Measurements from ENCODE around the gene C4orf50.

Gene C4orf50

GRCh38 chr4:5958199-5958735 is 60.0 kb downstream of the C4orf50 start:
- H3K9me3 ChIP-seq (ENCODE audit: severe bottlenecking) = no peaks in the 10 kb centered on the region
- no peak overlapping the region for H3K27ac ChIP-seq (ENCODE audit: poor library complexity, severe bottlenecking)
- H3K4me3 ChIP-seq (ENCODE audit: severe bottlenecking) = no peak overlapping the region
- no peak for TF ChIP-seq CTCF (IDR thresholded peaks at IDR 0.05; ENCODE audit: poor library complexity, severe bottlenecking)
- H3K27me3 ChIP-seq (ENCODE audit: insufficient read depth, poor library complexity, severe bottlenecking) = peaks cover 45% of the 10 kb centered on the region
- H3K36me3 ChIP-seq (ENCODE audit: low read depth) = no peaks in the 10 kb centered on the region
- DNase-seq (ENCODE audit: low spot score) (no peak), ATAC-seq (ENCODE audit: low read depth) (no peak)
- no peaks in the 10 kb centered on the region for H3K4me1 ChIP-seq (ENCODE audit: insufficient read depth, poor library complexity, severe bottlenecking)

GRCh38 chr4:5957076-5957475 is 61.2 kb downstream of the C4orf50 start:
- no peak for TF ChIP-seq CTCF (IDR thresholded peaks at IDR 0.05; ENCODE audit: poor library complexity, severe bottlenecking)
- no peaks in the 10 kb centered on the region for H3K4me1 ChIP-seq (ENCODE audit: insufficient read depth, poor library complexity, severe bottlenecking)
- DNase-seq (ENCODE audit: low spot score) (no peak), ATAC-seq (ENCODE audit: low read depth) (no peak)
- H3K4me3 ChIP-seq (ENCODE audit: severe bottlenecking) = no peak overlapping the region
- H3K27ac ChIP-seq (ENCODE audit: poor library complexity, severe bottlenecking) = no peak overlapping the region
- H3K36me3 ChIP-seq (ENCODE audit: low read depth) = no peaks in the 10 kb centered on the region
- peaks cover 44% of the 10 kb centered on the region for H3K27me3 ChIP-seq (ENCODE audit: insufficient read depth, poor library complexity, severe bottlenecking)
- H3K9me3 ChIP-seq (ENCODE audit: severe bottlenecking) = no peaks in the 10 kb centered on the region

GRCh38 chr4:5956285-5957021 is 61.8 kb downstream of the C4orf50 start:
- H3K27ac ChIP-seq (ENCODE audit: poor library complexity, severe bottlenecking) = no peak overlapping the region
- TF ChIP-seq CTCF (IDR thresholded peaks at IDR 0.05; ENCODE audit: poor library complexity, severe bottlenecking) = no peak
- no peak for DNase-seq (ENCODE audit: low spot score)
- no peak overlapping the region for H3K4me3 ChIP-seq (ENCODE audit: severe bottlenecking)
- no peaks in the 10 kb centered on the region for H3K36me3 ChIP-seq (ENCODE audit: low read depth)
- H3K9me3 ChIP-seq (ENCODE audit: severe bottlenecking) = no peaks in the 10 kb centered on the region
- H3K4me1 ChIP-seq (ENCODE audit: insufficient read depth, poor library complexity, severe bottlenecking) = no peaks in the 10 kb centered on the region
- H3K27me3 ChIP-seq (ENCODE audit: insufficient read depth, poor library complexity, severe bottlenecking) = peaks cover 40% of the 10 kb centered on the region
- no peak; the same call in 2 of the 3 replicates for ATAC-seq (ENCODE audit: low read depth)

DNA sequence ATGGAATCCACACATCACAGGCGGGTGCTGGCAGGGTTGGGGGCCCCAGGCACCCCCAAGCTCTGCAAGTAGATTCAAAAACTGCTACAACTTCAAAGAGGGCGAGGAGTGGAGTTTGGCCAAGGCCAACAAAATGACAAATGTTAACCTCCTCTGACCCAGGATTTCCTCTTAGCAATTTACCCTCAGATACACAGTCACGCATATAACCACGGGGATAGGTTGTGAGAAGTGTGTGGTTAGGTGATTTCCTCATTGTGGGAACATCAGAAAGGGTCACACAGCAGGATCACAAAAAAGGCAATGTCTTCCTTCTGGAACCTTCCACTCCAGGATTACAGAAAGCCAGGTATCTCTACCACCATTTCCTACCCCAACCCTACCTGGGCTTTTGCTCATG is 62.4 kb downstream of the C4orf50 start:
- no peaks in the 10 kb centered on the region for H3K9me3 ChIP-seq (ENCODE audit: severe bottlenecking)
- H3K36me3 ChIP-seq (ENCODE audit: low read depth) = no peaks in the 10 kb centered on the region
- DNase-seq (ENCODE audit: low spot score) (no peak), ATAC-seq (ENCODE audit: low read depth) (no peak)
- no peaks in the 10 kb centered on the region for H3K4me1 ChIP-seq (ENCODE audit: insufficient read depth, poor library complexity, severe bottlenecking)
- peaks cover 34% of the 10 kb centered on the region for H3K27me3 ChIP-seq (ENCODE audit: insufficient read depth, poor library complexity, severe bottlenecking)
- H3K27ac ChIP-seq (ENCODE audit: poor library complexity, severe bottlenecking) = no peak overlapping the region
- no peak for TF ChIP-seq CTCF (IDR thresholded peaks at IDR 0.05; ENCODE audit: poor library complexity, severe bottlenecking)
- H3K4me3 ChIP-seq (ENCODE audit: severe bottlenecking) = no peak overlapping the region

GRCh38 chr4:5955201-5955821 is 62.9 kb downstream of the C4orf50 start:
- Histone ChIP-seq H3K36me3 (ENCODE audit: low read depth) (no peaks in the 10 kb centered on the region), H3K9me3 (ENCODE audit: severe bottlenecking) (no peaks in the 10 kb centered on the region), H3K27ac (ENCODE audit: poor library complexity, severe bottlenecking) (no peak overlapping the region), H3K4me3 (ENCODE audit: severe bottlenecking) (no peak overlapping the region), H3K27me3 (ENCODE audit: insufficient read depth, poor library complexity, severe bottlenecking) (peaks cover 28% of the 10 kb centered on the region), H3K4me1 (ENCODE audit: insufficient read depth, poor library complexity, severe bottlenecking) (no peaks in the 10 kb centered on the region)
- no peak for TF ChIP-seq CTCF (IDR thresholded peaks at IDR 0.05; ENCODE audit: poor library complexity, severe bottlenecking)
- DNase-seq (ENCODE audit: low spot score) (no peak), ATAC-seq (ENCODE audit: low read depth) (no peak)
